HuH-7 (cell line): ENCODE results near the gene CTSS.
"Not testable (repeated sequence)": the region's sequence is repeated elsewhere in the genome, so short reads cannot be mapped to it uniquely, and the experiment has no call there.

ENCODE experiments used
- DNase-seq: peaks from one replicate; pipeline ENCODE4 v3.0.0; 2011; ENCODE audit warnings: low spot score

CTSS gene

DNA sequence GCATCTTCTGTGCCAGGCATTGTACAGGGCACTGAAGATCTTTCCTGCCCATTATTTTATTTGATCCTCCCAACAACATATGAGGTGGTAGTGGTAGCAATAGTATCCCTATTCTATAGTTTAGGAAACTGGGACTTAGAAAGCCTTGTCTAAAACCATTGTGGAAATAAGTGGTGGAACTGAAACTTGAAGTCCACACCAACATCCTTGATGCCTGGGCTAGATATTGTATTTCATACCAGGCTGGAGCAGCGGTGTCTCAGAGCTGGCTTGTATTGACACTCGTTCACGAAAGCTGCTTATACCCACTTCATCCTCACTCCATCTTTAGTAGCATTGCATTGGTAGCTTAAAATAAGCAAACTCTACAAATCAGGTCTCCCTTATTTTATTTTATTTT lies 9.7 kb upstream of the CTSS start:
- no peak for DNase-seq

DNA sequence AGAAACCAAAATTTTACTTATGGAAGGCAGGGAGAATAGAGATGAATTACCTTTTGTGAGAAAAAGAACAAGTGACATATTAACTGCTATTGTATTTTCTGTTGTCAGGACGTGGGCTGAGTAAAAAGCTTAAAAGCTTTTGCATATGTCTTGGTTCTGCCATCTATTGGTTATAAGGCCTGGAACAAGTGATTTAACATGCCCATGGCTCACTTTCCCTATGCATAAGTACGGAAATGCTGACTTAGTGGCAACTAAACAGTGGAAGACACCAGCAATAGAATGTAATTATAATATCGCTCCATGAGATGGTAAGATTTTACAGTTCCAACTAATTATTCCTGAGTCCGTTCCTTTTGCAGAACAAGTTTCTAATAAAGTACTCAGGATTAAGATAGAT lies 6.7 kb upstream of the CTSS start:
- no peak for DNase-seq

DNA sequence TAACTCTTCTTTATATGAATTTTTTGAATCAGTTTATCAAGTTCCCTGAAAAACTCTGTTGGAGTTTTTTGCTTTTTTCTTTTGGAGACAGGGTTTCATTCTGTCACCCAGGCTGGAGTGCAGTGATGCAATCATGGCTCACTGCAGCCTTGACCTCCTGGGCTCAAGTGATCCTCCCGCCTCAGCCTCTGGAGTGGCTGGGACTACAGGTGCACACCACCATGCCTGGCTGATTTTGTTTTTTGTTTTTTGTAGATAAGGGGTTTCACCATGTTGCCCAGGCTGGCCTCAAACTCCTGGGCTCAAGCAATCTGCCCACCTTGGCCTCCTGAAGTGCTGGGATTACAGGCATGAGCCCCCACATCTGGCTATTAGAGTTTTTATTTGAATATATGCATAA lies 2.1 kb upstream of the CTSS start:
- not testable (repeated sequence) for DNase-seq

GRCh38 chr1:150765977-150766301 lies 361 bp upstream of the CTSS start:
- DNase-seq = not testable (repeated sequence)

DNA sequence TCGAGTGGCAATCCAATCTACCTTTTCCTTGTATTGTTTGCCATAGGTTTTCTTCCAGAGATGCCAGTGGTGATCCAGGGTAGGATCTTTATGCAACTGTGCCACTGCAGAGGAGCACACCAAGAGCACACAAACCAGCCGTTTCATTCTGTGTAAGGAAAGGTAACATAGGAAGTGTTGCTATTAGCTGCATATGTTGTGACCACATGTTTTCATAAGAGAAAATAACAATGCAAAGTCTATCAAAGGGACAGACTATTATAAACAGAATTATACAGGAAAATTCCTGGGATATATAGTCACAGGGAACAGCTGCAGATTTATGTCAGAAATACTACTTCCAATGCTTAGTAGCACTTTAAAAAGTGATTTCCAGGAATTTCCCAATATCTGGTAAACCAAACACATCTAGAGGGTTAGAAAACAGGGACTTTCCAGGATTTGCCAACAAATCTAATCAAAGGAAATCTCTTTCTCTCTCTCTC lies 919 bp downstream of the CTSS start:
- no peak for DNase-seq

DNA sequence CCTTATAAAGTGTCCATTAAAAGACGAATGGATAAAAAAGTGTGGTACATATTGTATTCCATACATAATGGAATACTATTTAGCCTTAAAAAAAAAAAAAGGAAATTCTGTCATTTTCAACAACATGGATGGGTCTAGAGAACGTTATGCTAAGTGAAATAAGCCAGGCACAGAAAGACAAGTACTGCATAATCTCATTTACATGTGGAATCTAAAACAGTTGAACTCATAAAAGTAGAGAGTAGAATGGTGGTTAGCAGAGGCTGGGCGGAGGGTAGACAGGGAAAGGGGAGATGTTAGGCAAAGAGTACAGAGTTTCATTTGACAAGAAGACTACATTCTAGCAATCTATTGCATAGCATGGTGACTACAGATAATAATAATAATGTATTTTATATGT lies 2.6 kb downstream of the CTSS start:
- DNase-seq = no peak

DNA sequence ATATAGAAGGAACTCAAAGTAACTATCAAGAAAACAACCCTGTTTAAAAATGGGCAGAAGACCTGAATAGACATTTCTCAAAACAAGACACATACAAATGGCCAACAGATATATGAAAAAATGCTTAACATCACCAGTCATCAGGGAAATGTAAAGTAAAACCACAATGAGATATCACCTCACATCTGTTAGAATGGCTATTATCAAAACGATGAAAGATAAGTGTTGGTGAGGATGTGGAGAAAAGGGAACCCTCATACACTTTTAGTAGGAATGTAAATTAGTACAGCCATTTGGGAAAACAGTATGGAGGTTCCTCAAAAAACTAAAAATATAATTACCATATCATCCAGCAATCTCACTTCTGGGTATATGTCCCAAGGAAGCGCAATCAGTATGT lies 3.0 kb downstream of the CTSS start:
- no peak for DNase-seq

DNA sequence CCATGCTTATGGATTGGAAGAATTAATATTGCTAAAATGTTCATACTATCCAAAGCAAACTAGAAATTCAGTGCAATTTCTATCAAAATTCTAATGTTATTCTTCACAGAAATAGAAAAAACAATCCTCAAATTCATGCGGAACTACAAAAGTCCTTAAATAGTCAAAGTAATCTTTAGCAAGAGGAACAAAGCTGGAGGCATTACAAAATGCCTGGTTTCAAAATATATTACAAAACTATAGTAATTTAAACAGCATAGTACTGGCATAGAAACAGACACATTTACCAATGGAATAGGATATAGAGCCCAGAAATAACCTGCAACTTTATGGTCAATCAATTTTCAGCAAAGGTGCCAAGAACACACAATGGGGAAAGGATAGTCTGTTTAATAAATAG lies 3.8 kb downstream of the CTSS start:
- no peak for DNase-seq

DNA sequence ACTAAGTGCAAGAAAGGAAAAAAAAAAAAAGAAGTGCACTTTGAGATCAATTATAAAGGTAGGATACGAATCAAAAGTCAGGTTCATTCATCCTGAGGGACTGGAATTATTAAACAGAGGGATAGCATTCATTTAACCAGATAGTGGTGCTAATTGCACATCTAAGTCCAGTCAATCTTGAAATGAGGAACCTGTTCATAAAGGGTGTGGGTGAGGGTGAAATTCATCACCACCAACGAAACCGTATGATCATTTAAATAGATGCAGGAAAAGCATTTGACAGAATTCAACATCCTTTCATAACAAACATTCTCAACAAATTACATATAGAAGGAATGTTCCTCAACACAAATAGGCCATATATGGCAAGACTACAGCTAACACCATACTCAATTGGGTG lies 5.6 kb downstream of the CTSS start:
- DNase-seq = no peak

GRCh38 chr1:150753416-150753815 lies 12.2 kb downstream of the CTSS start:
- peak; percentile 43 for DNase-seq

DNA sequence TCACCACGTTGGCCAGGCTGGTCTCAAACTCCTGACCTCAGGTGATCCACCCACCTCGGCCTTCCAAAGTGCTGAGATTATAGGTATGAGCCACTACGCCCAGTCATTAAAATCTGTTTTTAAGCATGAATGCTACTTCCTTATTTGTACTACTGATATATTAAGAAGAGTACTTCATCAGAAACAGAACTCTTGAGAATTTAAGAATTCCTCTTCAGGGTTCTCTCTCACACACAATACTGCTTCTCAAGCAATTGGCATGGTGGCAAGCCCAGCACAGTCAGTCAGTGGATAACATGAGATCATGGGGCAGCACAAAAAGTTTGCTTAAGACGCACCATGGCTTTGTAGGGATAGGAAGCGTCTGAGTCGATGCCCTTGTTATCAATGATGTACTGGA lies 14.1 kb downstream of the CTSS start:
- DNase-seq = no peak

DNA sequence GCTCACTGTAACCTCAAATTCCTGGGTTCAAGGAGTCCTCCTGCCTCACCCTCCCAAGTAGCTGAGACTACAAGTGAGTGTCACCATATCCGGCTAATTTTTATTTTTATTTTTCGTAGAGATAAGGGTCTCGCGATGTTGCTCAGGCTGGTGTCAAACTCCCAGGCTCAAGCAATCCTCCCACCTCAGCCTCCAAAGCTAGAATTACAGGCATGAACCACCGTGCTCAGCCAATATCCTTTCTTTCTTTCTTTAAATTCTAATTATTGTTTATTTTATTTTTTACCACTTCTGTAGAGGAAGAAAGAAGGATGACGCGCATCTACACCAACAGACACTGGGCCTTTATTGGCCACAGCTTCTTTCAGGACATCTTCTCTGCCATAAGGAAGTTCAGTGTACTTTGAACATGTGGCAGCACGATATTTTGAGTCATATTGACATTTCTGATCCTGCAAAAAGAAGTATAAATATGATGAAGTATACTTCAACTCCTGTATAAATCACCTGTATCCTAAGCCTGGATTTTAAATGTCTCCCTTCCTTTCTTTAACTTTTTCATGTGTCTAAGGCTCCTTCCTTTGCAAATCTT lies 15.8 kb downstream of the CTSS start:
- DNase-seq = no peak

- DNase-seq = no peak
These were observed 16.5 kb downstream of the CTSS start for GRCh38 chr1:150748878-150749719.

DNA sequence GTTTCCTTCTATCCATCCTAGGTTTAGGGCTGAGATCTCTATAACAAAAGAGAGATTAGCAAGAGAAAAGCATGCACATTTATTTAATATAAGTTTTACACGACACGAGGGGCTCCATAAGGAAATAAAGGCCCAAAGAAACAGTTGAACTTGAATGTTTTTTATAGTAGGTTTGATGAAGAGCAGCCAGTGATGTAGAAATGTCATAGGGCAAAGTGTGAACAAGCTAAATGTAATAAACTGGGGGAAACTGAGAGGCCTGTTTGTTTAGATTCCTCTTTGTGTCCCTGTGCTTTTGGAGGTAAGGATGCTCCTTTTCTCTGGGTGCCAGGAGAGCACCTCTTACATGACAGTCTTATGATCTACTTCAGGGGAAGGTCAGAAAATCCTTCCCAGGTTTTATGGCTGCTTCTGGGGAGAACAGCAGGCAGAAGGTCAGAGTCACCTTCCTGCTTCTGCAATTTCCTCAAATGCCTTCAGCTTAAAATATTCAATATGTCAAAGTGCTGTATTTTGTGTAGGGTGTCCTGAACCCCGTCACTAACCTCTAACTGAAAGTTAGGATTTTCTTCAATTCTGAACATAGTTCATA lies 35.4 kb downstream of the CTSS start:
- DNase-seq = no peak

- DNase-seq = no peak
These were observed 41.2 kb downstream of the CTSS start for GRCh38 chr1:150724336-150724735.

DNA sequence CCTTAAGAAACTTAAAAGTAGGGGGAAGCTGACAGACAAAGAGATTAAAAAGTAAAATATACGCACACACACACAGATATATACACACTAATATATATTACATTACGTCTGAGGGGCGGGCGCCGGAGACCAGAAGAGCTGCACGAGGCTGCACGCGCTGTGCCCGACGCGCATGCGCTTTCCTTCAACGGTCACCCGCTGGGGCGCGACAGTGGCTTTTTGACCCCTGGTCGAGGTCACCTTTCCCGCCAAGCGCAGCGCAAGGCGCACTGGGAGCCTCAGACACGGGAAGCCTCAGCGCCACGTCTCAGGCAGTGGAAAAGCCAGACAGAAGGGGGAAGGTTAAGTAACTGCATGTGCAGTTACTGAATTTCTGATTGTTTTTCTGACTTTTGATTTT lies 44.9 kb downstream of the CTSS start, which contains the start of gene HORMAD1:
TSS of gene HORMAD1 (minus strand) at position 193 of the 400 bp plus-strand sequence. CDS start 1,390 bp downstream, outside the sequence.
- no peak for DNase-seq

- DNase-seq = no peak
These were observed 45.5 kb downstream of the CTSS start for GRCh38 chr1:150720098-150720497.

DNA sequence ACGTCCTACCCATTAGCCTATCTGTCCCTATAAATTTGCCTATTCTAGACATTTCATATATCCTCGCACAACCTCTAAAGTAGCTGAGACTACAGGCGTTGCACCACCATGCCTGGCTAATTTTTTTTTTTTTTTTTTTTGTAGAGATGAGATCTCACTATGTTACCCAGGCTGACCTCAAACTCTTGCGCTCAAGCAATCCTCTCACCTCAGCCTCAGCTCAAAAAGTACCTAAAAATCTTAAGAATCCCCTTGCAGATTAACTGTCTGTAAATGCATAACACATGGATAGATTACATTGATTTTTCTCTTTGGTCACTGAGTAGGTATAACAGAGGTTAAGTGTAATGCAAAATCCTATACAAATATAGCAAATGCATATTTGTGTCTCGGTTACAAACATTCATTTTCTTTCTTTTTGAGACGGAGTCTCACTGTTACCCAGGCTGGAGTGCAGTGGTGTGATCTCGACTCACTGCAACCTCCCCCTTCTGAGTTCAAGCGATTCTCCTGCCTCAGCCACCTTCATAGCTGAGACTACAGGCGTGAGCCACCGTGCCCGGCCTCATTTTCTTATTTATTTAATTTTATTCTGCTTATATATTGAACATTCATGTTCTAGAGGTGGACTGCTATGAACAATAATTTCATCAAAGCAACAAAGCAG lies 47.2 kb downstream of the CTSS start:
- no peak for DNase-seq

DNA sequence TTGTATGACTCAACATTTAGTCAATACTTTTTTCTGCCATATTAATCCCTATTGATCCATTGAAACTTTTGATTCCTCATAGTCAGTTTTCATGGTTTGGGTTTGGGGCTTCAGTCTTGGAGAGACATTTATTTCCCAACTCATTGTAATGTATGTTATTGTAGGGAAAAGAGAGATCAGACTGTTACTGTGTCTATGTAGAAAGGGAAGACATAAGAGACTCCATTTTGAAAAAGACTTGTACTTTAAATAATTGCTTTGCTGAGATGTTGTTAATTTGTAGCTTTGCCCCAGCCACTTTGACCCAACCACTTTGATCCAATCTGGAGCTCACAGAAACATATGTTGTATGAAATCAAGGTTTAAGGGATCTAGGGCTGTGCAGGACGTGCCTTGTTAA lies 56.5 kb downstream of the CTSS start:
- not testable (repeated sequence) for DNase-seq

- DNase-seq = no peak
These were observed 57.0 kb downstream of the CTSS start for GRCh38 chr1:150708595-150708994.

GRCh38 chr1:150706091-150706490 lies 59.5 kb downstream of the CTSS start:
- DNase-seq = no peak

DNA sequence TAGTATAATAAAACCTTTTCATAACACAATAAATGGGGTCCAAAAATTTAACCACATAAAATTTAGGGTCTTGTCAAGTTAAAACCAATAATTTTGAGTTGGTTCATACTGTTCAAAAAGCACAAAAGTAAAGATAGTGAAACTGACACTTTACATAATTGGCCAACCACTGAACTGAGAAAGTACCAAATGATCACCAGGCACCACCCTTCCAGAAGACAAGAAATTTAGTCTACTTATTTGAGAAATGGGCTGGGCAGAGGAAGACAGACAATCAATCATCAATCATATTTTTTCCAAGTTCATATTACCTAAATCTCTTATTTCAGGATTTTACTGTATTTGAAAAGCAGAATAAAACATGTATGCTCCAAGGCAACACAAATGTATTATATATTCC lies 62.2 kb downstream of the CTSS start:
- no peak for DNase-seq
